Subcutaneous abdominal adipose tissue (tissue), 5 donors: Measurements from ENCODE around the gene PSMG4.
A peak's percentile ranks its signal among the peaks of the same experiment; 100 is the strongest.

Experiments used
- H3K27ac ChIP-seq: one replicate; pipeline ENCODE4 v1.7.0; 2013; ENCODE audit warnings: low read depth, mild to moderate bottlenecking, inconsistent platforms, low read length, moderate library complexity
- H3K27me3 ChIP-seq, 5 donors: one replicate each; pipeline ENCODE4 v1.7.0; 2013; ENCODE audit warnings: low read length in 5 of 5, inconsistent platforms in 1 of 5; ENCODE audit not compliant: control insufficient read depth in 5 of 5, insufficient read depth in 4 of 5
- H3K36me3 ChIP-seq, 5 donors: one replicate each; pipeline ENCODE4 v1.7.0; 2013; ENCODE audit warnings: low read length in 5 of 5; ENCODE audit not compliant: control insufficient read depth in 5 of 5, insufficient read depth in 5 of 5
- H3K4me1 ChIP-seq, 5 donors: one replicate each; pipeline ENCODE4 v1.7.0; 2013; ENCODE audit warnings: low read length in 5 of 5, mild to moderate bottlenecking in 3 of 5, moderate library complexity in 1 of 5; ENCODE audit not compliant: control insufficient read depth in 5 of 5, insufficient read depth in 5 of 5
- H3K4me3 ChIP-seq, 5 donors: one replicate each; pipeline ENCODE4 v1.7.0; 2013; ENCODE audit warnings: low read length in 5 of 5, low read depth in 1 of 5
- H3K9ac ChIP-seq, 5 donors: one replicate each; pipeline ENCODE4 v1.7.0; 2013; ENCODE audit warnings: low read length in 5 of 5, mild to moderate bottlenecking in 4 of 5, moderate library complexity in 3 of 5
- H3K9me3 ChIP-seq, 5 donors: one replicate each; pipeline ENCODE4 v1.7.0; 2013; ENCODE audit warnings: low read length in 5 of 5; ENCODE audit not compliant: control insufficient read depth in 5 of 5
- donor health status: healthy.
- donor health status: healthy.
- donor health status: healthy.
- donor health status: healthy.
- donor health status: healthy.

Gene PSMG4

DNA sequence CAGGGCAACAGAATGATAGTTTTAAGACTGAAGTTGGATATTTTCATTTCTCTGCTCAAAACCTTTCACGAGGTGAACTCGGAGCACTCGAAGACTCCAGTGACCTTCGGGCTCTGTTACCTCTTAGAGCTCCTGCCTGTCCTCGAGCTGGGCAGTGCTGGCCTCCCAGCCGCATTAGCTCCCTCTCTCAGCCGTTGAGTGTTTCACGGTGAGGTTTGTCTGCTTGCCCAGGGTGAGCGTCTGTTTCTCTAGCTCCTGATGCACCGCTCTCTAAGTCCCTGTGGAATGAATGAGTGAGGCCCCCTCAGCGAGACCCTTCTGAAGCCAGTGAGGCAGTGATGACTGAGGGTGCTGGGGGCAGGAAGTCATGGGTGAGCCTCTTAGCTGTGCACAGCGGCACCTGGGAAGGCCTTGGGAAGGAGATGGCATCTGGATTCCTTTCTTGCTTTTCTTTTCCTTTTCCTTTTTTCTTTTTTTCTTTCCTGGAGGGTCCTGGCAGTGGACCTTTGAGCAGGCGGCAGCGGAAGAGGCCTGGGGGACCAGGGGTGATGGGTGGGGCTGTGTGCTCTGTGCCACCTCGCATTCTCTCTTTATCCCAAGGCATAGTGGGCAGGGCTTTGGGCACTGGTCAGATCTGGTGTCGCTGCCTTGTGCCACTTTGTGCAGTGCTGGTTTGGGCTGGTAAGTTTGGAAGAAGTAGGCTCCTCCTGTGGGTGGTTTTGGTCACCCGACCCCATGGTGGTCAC, 2.2 kb downstream of the PSMG4 start:
- H3K9ac ChIP-seq = peak overlapping the region in 2 of 5 donors; percentile 12 to 26
- no peaks in the 10 kb centered on the region for H3K9me3 ChIP-seq
- H3K36me3 ChIP-seq = peaks cover 0 to 24% (median 13%) of the 10 kb centered on the region in 5 donors
- peaks cover 0 to 45% (median 31%) of the 10 kb centered on the region in 5 donors for H3K4me1 ChIP-seq
- no peaks in the 10 kb centered on the region for H3K27me3 ChIP-seq
- H3K4me3 ChIP-seq = peak overlapping the region in 1 of 5 donors; percentile 4
- H3K27ac ChIP-seq = no peak overlapping the region

DNA sequence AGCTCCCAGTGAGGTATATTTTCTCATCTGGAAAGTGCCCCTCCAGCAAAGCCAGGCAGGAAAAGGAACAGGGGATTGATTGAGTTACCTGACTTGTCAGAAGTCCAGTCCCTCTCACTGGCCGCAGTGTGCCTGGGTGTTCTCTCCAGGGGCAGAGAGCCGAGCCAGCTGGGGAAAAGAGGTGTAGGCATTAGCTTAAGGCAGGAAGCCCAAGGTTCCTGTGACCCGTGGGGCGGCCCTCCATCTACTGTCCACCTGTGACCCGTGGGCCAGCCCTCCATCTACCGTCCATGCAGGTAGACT, 2.7 kb downstream of the PSMG4 start:
- Histone ChIP-seq H3K9ac (peak overlapping the region in 2 of 5 donors; percentile 26 to 41), H3K27me3 (no peaks in the 10 kb centered on the region), H3K27ac (no peak overlapping the region), H3K4me3 (no peak overlapping the region), H3K9me3 (no peaks in the 10 kb centered on the region), H3K4me1 (peaks cover 0 to 45% (median 31%) of the 10 kb centered on the region in 5 donors), H3K36me3 (peaks cover 0 to 28% (median 14%) of the 10 kb centered on the region in 5 donors)

GRCh38 chr6:3261921-3262320, 3.2 kb downstream of the PSMG4 start:
- H3K27me3 ChIP-seq = no peaks in the 10 kb centered on the region
- peaks cover 0 to 45% (median 31%) of the 10 kb centered on the region in 5 donors for H3K4me1 ChIP-seq
- no peak overlapping the region for H3K4me3 ChIP-seq
- peak overlapping the region in 1 of 5 donors; percentile 41 for H3K9ac ChIP-seq
- no peak overlapping the region for H3K27ac ChIP-seq
- no peaks in the 10 kb centered on the region for H3K9me3 ChIP-seq
- H3K36me3 ChIP-seq = peaks cover 0 to 28% (median 14%) of the 10 kb centered on the region in 5 donors

DNA sequence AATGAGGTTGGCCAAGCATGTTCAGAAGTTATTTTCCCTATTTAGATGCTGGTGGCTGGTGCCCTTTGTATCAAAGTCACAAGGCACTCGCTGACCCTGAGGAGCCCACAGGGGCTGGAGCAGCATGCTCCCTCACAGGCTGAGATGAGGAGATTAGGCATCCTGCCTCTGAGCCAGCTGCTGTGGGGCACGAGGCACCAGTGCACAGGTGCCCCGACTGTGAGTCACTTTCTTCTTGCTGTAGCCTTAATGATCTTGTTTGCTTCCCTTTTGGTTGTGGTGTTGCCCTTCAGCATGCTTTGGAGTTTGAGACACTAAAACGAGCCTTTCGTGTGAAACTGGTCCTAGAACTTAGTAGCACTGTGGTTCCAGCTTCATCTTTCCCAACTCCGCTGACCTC, 4.3 kb downstream of the PSMG4 start:
- H3K9ac ChIP-seq = no peak overlapping the region
- peaks cover 0 to 34% (median 19%) of the 10 kb centered on the region in 5 donors for H3K36me3 ChIP-seq
- no peaks in the 10 kb centered on the region for H3K27me3 ChIP-seq
- no peak overlapping the region for H3K4me3 ChIP-seq
- H3K4me1 ChIP-seq = peaks cover 0 to 45% (median 31%) of the 10 kb centered on the region in 5 donors
- H3K9me3 ChIP-seq = no peaks in the 10 kb centered on the region
- no peak overlapping the region for H3K27ac ChIP-seq

DNA sequence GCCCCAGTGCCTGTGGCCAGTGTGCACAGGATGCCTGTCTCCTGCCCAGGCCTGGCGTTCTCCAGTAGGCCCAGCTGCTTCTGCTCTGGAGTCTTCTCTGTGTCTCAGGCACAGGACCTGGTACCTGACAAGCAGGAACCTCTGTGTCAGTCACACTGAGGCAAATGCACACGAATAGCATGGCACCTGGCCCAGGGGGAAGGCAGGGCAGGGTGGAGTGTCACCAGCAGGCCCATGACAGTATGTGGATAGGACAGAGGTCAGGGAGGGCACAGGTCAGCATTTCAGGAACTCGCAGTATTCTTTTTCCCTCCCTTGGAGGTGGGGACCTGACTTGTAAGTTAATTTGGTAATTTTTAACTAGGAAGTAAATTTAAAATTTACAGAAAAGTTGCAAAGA, 5.6 kb downstream of the PSMG4 start:
- no peaks in the 10 kb centered on the region for H3K27me3 ChIP-seq
- H3K9me3 ChIP-seq = no peaks in the 10 kb centered on the region
- H3K4me3 ChIP-seq = no peak overlapping the region
- H3K27ac ChIP-seq = no peak overlapping the region
- peaks cover 0 to 38% (median 25%) of the 10 kb centered on the region in 5 donors for H3K4me1 ChIP-seq
- H3K36me3 ChIP-seq = peaks cover 0 to 42% (median 29%) of the 10 kb centered on the region in 5 donors
- no peak overlapping the region for H3K9ac ChIP-seq

DNA sequence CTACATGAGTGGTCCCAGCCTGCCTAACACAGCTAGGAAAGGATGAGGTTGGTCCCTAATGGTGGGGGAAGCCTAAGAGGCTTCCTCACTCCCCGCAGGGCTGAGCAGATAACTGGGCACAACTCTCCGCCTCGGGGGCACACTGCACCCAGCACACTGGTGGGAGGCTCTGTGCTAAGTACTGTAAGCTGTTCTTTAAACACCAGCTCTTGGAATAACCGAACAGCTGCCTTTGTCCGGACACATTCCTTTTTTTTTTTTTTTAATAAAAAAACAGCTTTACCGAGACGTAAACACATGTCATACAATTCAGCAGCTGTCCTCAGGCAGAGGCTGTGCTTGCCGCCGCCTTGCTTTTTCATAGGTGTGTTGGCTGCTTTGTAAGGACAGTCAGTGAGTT, 6.9 kb downstream of the PSMG4 start:
- no peaks in the 10 kb centered on the region for H3K9me3 ChIP-seq
- no peaks in the 10 kb centered on the region for H3K27me3 ChIP-seq
- no peak overlapping the region for H3K4me3 ChIP-seq
- no peak overlapping the region for H3K27ac ChIP-seq
- H3K9ac ChIP-seq = no peak overlapping the region
- peaks cover 0 to 27% (median 15%) of the 10 kb centered on the region in 5 donors for H3K4me1 ChIP-seq
- peaks cover 0 to 54% (median 42%) of the 10 kb centered on the region in 5 donors for H3K36me3 ChIP-seq

- H3K36me3 ChIP-seq = peaks cover 0 to 59% (median 47%) of the 10 kb centered on the region in 5 donors
- H3K9ac ChIP-seq = no peak overlapping the region
- no peaks in the 10 kb centered on the region for H3K27me3 ChIP-seq
- peaks cover 0 to 22% (median 10%) of the 10 kb centered on the region in 5 donors for H3K4me1 ChIP-seq
- H3K9me3 ChIP-seq = no peaks in the 10 kb centered on the region
- H3K4me3 ChIP-seq = no peak overlapping the region
- H3K27ac ChIP-seq = no peak overlapping the region
Measured at GRCh38 chr6:3266170-3266569, 7.4 kb downstream of the PSMG4 start.

GRCh38 chr6:3267162-3267561, 8.4 kb downstream of the PSMG4 start:
- H3K4me3 ChIP-seq = no peak overlapping the region
- peaks cover 0 to 12% (median 0%) of the 10 kb centered on the region in 5 donors for H3K4me1 ChIP-seq
- no peak overlapping the region for H3K27ac ChIP-seq
- no peak overlapping the region for H3K9ac ChIP-seq
- no peaks in the 10 kb centered on the region for H3K27me3 ChIP-seq
- no peaks in the 10 kb centered on the region for H3K9me3 ChIP-seq
- H3K36me3 ChIP-seq = peaks cover under 1 to 69% (median 57%) of the 10 kb centered on the region in 5 donors

DNA sequence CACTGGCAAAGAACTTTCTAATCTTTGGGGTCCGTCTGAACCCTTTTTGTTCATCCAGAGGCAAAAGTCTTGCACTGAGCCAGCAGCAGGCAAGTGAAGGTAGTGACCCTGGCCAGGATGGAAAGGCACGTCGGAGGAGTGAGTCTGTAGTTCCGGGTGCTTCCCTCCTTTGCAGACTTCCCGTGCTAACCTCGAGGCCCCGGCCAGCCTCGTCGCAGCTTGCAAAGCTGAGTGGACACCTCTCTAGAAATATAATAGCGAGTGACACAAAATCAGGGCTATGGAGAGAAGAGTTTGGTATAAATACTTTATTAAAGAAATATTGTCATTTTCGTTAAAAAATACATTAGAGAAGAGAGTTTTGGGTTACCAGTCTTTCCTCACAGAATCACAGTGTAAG, 9.9 kb downstream of the PSMG4 start:
- H3K9ac ChIP-seq = no peak overlapping the region
- H3K9me3 ChIP-seq = no peaks in the 10 kb centered on the region
- no peak overlapping the region for H3K27ac ChIP-seq
- H3K4me3 ChIP-seq = no peak overlapping the region
- no peaks in the 10 kb centered on the region for H3K27me3 ChIP-seq
- peaks cover 0 to 13% (median 4%) of the 10 kb centered on the region in 5 donors for H3K4me1 ChIP-seq
- peaks cover 3 to 75% (median 64%) of the 10 kb centered on the region in 5 donors for H3K36me3 ChIP-seq

DNA sequence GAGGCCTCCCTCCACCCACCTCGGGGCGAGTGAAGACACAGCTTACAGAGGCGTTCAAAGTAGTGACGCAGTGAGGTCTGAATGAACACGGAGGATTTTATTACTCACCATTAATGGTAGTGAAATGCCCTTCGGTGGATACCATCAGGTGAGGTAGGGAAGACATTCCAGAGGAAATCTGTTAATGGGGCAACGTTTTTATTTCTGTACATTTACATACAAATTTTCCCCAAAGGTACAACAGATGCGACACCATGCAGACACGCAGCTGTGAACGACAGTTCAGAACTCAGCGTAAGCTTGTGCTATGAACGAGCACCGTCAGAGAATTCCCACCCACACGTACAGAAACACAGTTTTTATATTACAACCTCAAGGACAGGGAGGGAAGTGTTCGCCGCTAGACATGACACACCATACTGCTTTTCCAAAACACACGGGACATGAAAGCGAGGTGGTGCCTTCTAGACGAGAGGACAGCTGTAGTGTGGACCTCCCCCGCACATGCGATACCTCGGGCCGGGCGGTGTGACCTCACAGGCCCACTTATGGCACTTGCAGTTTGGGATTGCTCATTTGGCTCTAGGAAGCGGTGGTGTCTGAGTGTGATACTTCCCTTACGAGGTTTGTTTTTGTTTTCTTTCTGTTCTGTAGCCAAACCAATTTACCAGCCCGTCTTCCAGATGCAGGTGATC, 10.7 kb downstream of the PSMG4 start:
- Histone ChIP-seq H3K27ac (no peak overlapping the region), H3K4me3 (no peak overlapping the region), H3K36me3 (peaks cover 3 to 72% (median 60%) of the 10 kb centered on the region in 5 donors), H3K9ac (no peak overlapping the region), H3K9me3 (no peaks in the 10 kb centered on the region), H3K27me3 (no peaks in the 10 kb centered on the region), H3K4me1 (peaks cover 0 to 11% (median under 1%) of the 10 kb centered on the region in 5 donors)
